AG09309 (cell line): ENCODE results near the gene G0S2.
A peak's percentile ranks its signal among the peaks of the same experiment; 100 is the strongest.

Source experiments
- DNase-seq: peaks from one replicate; pipeline ENCODE4 v3.0.0-alpha.2; 2010; ENCODE audit warnings: low read depth
- H3K4me3 ChIP-seq: 2 replicates; pipeline ENCODE4 v1.5.1; 2011; ENCODE audit warnings: mild to moderate bottlenecking, low read depth, low read length, moderate library complexity; ENCODE audit not compliant: control insufficient read depth
- TF ChIP-seq, protein P1 (sequence below): IDR thresholded peaks from 2 replicates; pipeline ENCODE4 v1.5.1; 2011; ENCODE audit warnings: mild to moderate bottlenecking, low read depth, low read length, inconsistent platforms; ENCODE audit not compliant: insufficient read depth, control insufficient read depth; ENCODE audit errors: missing control alignments

G0S2 gene

DNA sequence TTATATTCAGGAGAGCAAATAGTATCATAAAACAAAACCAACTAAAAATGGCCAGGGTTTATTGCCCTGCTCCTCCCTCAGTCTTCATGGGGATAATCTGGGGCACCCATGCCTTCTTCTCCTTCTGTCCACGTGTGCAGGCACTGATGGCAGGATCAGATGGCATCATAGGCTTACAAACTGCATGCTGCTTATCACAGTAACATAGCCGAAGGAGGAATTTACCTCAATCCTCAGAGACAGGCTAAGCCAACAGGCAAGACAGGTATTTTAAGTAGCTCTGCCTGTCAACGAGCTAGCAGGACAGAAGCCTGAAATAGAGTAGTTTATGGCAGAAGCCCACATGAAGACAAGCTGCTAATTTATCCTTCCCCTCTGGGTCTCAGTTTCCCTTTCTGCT, 32.4 kb upstream of the G0S2 start:
- DNase-seq, result no peak
- no peak overlapping the region for H3K4me3 ChIP-seq
- TF ChIP-seq, protein P1, sequence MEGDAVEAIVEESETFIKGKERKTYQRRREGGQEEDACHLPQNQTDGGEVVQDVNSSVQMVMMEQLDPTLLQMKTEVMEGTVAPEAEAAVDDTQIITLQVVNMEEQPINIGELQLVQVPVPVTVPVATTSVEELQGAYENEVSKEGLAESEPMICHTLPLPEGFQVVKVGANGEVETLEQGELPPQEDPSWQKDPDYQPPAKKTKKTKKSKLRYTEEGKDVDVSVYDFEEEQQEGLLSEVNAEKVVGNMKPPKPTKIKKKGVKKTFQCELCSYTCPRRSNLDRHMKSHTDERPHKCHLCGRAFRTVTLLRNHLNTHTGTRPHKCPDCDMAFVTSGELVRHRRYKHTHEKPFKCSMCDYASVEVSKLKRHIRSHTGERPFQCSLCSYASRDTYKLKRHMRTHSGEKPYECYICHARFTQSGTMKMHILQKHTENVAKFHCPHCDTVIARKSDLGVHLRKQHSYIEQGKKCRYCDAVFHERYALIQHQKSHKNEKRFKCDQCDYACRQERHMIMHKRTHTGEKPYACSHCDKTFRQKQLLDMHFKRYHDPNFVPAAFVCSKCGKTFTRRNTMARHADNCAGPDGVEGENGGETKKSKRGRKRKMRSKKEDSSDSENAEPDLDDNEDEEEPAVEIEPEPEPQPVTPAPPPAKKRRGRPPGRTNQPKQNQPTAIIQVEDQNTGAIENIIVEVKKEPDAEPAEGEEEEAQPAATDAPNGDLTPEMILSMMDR, result no peak

DNA sequence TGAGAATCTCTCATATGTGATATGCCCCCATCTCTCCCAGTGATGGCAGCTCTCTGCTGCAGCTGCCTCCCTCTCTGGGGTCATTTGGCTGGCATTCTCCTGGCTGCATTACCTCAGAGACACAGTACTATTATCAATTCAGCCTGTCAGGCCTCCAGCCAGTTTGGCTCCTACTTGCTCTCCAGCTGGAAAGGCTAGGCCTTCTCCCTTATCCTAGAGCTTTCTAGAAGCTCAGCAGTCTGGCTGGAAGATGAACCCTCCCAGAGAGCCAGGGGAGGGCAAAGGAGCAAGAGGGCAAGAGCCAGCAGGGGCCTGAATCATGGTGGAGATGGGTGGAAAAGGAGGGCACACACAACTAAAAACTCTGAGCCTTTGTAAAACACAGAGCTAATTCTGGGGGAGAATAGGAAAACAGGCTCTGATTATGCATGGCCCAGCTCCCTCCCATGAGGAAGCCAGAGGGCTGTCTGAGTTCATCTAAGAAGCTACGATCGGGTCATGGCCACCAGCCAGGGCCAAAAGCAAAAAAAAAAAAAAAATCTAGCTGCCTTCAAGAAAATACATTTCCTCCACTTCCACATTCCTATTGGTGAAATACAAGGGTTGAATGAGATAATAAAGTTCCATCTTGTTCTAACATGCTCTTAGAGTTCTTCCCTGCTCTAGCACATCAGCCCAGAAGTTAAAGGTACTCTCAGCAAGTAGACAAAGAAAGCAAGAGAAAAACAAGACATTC, 31.8 kb upstream of the G0S2 start:
- H3K4me3 ChIP-seq, result no peak overlapping the region
- DNase-seq, result no peak
- TF ChIP-seq, protein P1, result no peak

DNA sequence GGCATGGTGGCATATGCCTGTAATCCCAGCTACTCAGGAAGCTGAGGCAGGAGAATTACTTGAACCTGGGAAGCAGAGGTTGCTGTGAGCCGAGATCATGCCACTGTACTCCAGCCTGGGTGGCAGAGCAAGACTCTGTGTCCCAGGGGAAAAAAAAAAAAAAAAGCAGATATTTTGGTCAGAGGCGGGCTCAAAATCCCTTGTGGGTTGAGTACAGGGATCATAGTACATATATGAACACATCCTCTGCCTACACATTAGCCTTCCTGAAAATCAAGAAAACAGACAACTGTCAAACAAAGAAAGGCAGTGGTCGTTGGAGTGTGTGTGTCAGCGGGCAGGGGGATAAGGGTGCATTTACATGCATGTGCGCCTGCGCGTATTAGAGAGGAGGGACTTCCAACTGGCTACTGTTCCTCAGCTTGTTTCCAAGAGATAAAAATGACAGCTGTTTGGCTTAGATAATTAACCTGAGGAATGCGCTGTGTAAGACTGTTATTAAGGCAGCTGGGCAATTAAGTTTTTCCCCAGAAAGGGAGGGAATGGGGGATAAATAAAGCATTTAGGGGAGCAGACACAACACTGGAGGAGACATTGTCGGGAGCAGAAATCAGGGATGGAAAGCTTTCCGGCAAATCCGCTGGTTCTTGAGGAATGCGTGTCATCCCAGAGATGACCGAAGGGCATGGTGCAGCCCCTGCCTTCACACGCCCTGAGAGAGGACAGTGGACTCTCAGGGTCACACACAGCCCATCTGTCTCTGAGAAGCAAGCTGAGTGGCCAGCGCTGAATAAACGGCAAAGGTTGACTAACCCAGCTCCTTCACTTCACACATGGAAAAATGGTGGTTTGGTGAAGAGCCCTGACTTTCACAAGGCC, 29.4 kb upstream of the G0S2 start:
- no peak overlapping the region for H3K4me3 ChIP-seq
- TF ChIP-seq, protein P1, result no peak
- DNase-seq, result no peak

GRCh38 chr1:209646558-209646957, 28.7 kb upstream of the G0S2 start:
- no peak overlapping the region for H3K4me3 ChIP-seq
- no peak for DNase-seq
- TF ChIP-seq, protein P1, result peak; percentile 53

GRCh38 chr1:209647156-209647555, 28.1 kb upstream of the G0S2 start:
- no peak for DNase-seq
- TF ChIP-seq, protein P1, result no peak
- H3K4me3 ChIP-seq, result no peak overlapping the region

GRCh38 chr1:209648346-209648745, 26.9 kb upstream of the G0S2 start:
- no peak for DNase-seq
- TF ChIP-seq, protein P1, result no peak
- no peak overlapping the region for H3K4me3 ChIP-seq
